Lung (tissue), 12 donors: Measurements from ENCODE around the gene LCN12. TPM values are rescaled to one million over a fixed set of nuclear protein-coding genes. Genes with fewer than 3 reads are reported as not detected.

Experiments used
- ATAC-seq: fragments of 200-7000 bp; cut with Tn5 transposase; one replicate; pipeline ENCODE4 v1.9.1; 2020; ENCODE audit warnings: moderate number of reproducible peaks; ENCODE audit not compliant: insufficient read depth, low FRiP score
- DNase-seq, 3 donors: peaks; one replicate each; pipeline ENCODE4 v3.0.0-alpha.2; 2013 to 2017
- H3K27ac ChIP-seq, 2 donors: one replicate each; pipeline ENCODE4 v1.5.1; 2013; ENCODE audit warnings: mild to moderate bottlenecking in 2 of 2, moderate library complexity in 2 of 2, control low read depth in 1 of 2, inconsistent platforms in 1 of 2, low read depth in 1 of 2, low read length in 1 of 2
- H3K27me3 ChIP-seq, 3 donors: one replicate each; pipeline ENCODE4 v1.5.1; 2013; ENCODE audit warnings: low read length in 2 of 3; ENCODE audit not compliant: control insufficient read depth in 3 of 3, insufficient read depth in 3 of 3
- H3K36me3 ChIP-seq, 4 donors: one replicate each; pipeline ENCODE4 v1.5.1; 2013; ENCODE audit warnings: low read length in 4 of 4, mild to moderate bottlenecking in 1 of 4, moderate library complexity in 1 of 4; ENCODE audit not compliant: control insufficient read depth in 4 of 4, insufficient read depth in 4 of 4
- H3K4me1 ChIP-seq, 5 donors: one replicate each; pipeline ENCODE4 v1.5.1; 2013; ENCODE audit warnings: low read length in 5 of 5, mild to moderate bottlenecking in 2 of 5, moderate library complexity in 1 of 5; ENCODE audit not compliant: control insufficient read depth in 5 of 5, insufficient read depth in 5 of 5
- H3K4me3 ChIP-seq: one replicate; pipeline ENCODE4 v1.5.1; 2013; ENCODE audit warnings: mild to moderate bottlenecking, control low read depth, moderate library complexity
- H3K9ac ChIP-seq, 2 donors: one replicate each; pipeline ENCODE4 v1.5.1; 2013; ENCODE audit warnings: low read length in 2 of 2, control low read depth in 1 of 2; ENCODE audit not compliant: insufficient read depth in 1 of 2
- H3K9me3 ChIP-seq, 4 donors: one replicate each; pipeline ENCODE4 v1.5.1; 2013; ENCODE audit warnings: low read length in 3 of 4, mild to moderate bottlenecking in 1 of 4, moderate library complexity in 1 of 4; ENCODE audit not compliant: control insufficient read depth in 4 of 4, insufficient read depth in 3 of 4
- WGBS, 2 donors: extraction: QIAGEN DNeasy Blood & Tissue Kit; methylation state at CpG; one replicate each; pipeline ENCODE4 v1.1.7; 2013; 5-methylcytosine and 5-hydroxymethylcytosine counted together
- polyA plus RNA-seq, 2 donors: library from polyadenylated mRNA; stranded (reverse); fragments of 200-250 nt; gene quantifications; one replicate each; pipeline ENCODE4 v1.2.1, GENCODE V29; 2013
- total RNA-seq, 2 donors: library from RNA; depleted of rRNA in 1 of 2; stranded (reverse); fragments of >200 nt in 1 of 2; gene quantifications; one replicate each; pipeline ENCODE4 v1.2.1, GENCODE V29; 2014 to 2021
- TF ChIP-seq, protein P1 (sequence below): IDR thresholded peaks from 2 replicates; pipeline ENCODE4 v1.5.1; 2012; ENCODE audit warnings: mild to moderate bottlenecking; ENCODE audit errors: control extremely low read depth, extremely low read depth
- donor health status: control.
- donor health status: control.
- donor health status: Bipolar disorder and iron deficiency.
- donor health status: healthy.
- donor health status: DM: yes; HTN: yes; CAD: no.

The LCN12 gene
- total and polyA plus RNA-seq, 4 donors, result 0.35 to 6.3 (median 3.2) TPM

DNA sequence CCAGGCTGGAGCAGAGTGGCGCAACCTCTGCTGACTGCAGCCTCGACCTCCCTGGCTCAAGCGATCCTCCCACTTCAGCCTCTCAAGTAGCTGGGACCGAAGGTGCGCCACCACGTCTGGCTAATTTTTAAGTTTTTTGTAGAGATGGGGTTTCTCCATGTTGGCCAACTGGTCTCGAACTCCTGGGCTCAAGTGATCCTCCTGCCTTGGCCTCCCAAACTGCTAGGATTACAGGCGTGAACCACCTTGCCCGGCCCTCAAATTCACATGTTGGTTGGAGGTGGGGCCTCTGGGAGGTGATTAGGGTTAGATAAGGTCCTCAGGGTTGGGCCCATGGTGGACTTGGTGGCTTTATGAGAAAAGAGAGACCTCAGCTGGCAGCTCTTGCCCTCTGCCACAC lies 10.1 kb downstream of the LCN12 start:
- no peak for DNase-seq
- TF ChIP-seq, protein P1, sequence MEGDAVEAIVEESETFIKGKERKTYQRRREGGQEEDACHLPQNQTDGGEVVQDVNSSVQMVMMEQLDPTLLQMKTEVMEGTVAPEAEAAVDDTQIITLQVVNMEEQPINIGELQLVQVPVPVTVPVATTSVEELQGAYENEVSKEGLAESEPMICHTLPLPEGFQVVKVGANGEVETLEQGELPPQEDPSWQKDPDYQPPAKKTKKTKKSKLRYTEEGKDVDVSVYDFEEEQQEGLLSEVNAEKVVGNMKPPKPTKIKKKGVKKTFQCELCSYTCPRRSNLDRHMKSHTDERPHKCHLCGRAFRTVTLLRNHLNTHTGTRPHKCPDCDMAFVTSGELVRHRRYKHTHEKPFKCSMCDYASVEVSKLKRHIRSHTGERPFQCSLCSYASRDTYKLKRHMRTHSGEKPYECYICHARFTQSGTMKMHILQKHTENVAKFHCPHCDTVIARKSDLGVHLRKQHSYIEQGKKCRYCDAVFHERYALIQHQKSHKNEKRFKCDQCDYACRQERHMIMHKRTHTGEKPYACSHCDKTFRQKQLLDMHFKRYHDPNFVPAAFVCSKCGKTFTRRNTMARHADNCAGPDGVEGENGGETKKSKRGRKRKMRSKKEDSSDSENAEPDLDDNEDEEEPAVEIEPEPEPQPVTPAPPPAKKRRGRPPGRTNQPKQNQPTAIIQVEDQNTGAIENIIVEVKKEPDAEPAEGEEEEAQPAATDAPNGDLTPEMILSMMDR, result no peak
- Histone ChIP-seq H3K9ac (no peak overlapping the region), H3K36me3 (no peaks in the 10 kb centered on the region), H3K27ac (no peak overlapping the region), H3K4me1 (peaks cover 0 to 8% (median 3%) of the 10 kb centered on the region in 5 donors), H3K9me3 (no peaks in the 10 kb centered on the region), H3K27me3 (no peaks in the 10 kb centered on the region), H3K4me3 (no peak overlapping the region)
- ATAC-seq, result no peak
- 92 to 95% methylated on average over 9 of the region's 9 CpGs for WGBS, 2 donors

DNA sequence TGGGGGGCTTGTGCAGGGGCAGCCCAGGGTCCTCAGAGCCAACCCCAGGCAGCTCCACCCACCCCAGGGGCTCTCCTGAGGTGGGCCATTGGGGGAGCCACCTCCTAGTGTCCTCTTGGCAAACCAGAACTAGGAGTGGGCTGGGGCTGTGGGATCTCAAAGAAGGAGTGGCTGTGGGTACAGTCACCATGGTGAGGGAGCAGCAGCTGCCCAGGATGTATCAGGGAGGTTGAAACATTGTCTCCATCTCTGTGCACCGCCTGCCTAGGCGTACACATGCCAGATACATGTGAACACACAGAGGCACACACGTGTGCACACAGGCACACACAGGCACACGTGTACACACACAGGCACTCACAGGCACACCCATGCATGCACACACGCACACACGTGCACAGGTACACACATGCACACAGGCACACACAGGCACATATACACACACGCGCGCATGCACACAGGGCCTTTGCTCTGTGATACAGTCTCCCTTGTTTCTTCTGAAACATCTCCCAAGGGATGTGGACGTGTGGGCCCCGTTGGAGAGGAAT lies 10.7 kb downstream of the LCN12 start:
- no peaks in the 10 kb centered on the region for H3K27me3 ChIP-seq
- no peak for DNase-seq
- TF ChIP-seq, protein P1, result no peak
- H3K4me1 ChIP-seq, result peaks cover 0 to 8% (median 3%) of the 10 kb centered on the region in 5 donors
- H3K36me3 ChIP-seq, result no peaks in the 10 kb centered on the region
- WGBS, 2 donors, result 90 to 95% methylated on average over 11 of the region's 11 CpGs
- ATAC-seq, result no peak
- no peak overlapping the region for H3K27ac ChIP-seq
- H3K9ac ChIP-seq, result no peak overlapping the region
- no peak overlapping the region for H3K4me3 ChIP-seq
- no peaks in the 10 kb centered on the region for H3K9me3 ChIP-seq

DNA sequence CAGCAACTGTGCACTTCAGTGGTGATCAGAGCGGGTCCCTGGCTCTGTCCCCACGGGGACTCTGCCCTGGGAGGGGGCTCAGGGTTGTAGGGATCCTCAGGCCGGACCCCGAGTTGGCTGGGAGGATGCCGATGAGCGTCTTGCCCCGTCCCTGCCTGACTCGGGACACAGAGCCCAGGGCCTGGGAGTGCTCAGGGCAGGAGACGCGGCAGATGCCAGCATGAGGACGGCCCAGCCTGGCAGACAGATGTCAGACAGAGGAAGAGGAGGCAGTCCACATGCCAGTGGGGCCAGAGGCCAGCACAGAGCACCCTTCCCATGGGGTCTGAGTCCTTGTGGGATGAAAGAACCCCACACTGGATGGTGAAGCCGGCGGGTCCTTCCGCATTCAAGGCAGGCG lies 11.3 kb downstream of the LCN12 start:
- TF ChIP-seq, protein P1, result no peak
- no peak overlapping the region for H3K27ac ChIP-seq
- H3K4me3 ChIP-seq, result no peak overlapping the region
- ATAC-seq (no peak), DNase-seq (no peak)
- no peaks in the 10 kb centered on the region for H3K27me3 ChIP-seq
- WGBS, 2 donors, result 94 to 96% methylated on average over 15 of the region's 15 CpGs
- H3K9me3 ChIP-seq, result no peaks in the 10 kb centered on the region
- no peaks in the 10 kb centered on the region for H3K36me3 ChIP-seq
- H3K4me1 ChIP-seq, result peaks cover 0 to 8% (median 3%) of the 10 kb centered on the region in 5 donors
- no peak overlapping the region for H3K9ac ChIP-seq

DNA sequence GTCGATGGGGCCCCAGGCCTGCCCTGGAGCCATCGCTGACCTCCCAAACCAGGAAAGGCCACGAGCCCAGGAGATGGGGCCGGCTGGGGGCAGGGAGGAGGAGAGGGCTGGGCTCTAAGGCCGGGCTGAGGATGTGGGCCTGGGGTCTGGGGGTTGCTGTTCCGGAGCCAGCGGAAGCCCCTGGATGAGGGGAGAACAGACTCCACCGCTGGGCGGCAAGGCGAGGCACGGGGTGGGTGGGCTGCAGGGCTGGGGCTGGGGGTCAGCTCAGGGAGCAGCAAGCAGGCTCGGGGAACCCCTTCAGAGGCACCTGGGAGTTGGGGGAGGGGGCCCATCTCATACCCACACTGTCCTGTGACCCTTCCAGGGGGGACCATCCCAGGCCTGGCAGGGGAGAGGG lies 11.7 kb downstream of the LCN12 start:
- no peak overlapping the region for H3K9ac ChIP-seq
- no peak overlapping the region for H3K27ac ChIP-seq
- no peaks in the 10 kb centered on the region for H3K36me3 ChIP-seq
- H3K9me3 ChIP-seq, result no peaks in the 10 kb centered on the region
- H3K4me3 ChIP-seq, result no peak overlapping the region
- H3K4me1 ChIP-seq, result peaks cover 0 to 8% (median 4%) of the 10 kb centered on the region in 5 donors
- TF ChIP-seq, protein P1, result no peak
- DNase-seq, result no peak
- no peaks in the 10 kb centered on the region for H3K27me3 ChIP-seq
- no peak for ATAC-seq
- WGBS, 2 donors, result 89 to 95% methylated on average over 11 to 12 of the region's 12 CpGs
